Naive thymus-derived CD8-positive, alpha-beta T cell (primary cell): Measurements from ENCODE around the gene ZSCAN20. TPM values are rescaled to one million over a fixed set of nuclear protein-coding genes. Genes with fewer than 3 reads are reported as not detected.

Source experiments
- ATAC-seq, 2 donors: fragments of 150-1000 bp; cut with Tn5 transposase in 1 of 2; sonication (Bioruptor Pico), chemical (Tn5 transposase) in 1 of 2; 1 replicate in 1 of 2; 2 replicates in 1 of 2; pipeline ENCODE4 v1.10.0; 2021; ENCODE audit warnings: mild to moderate bottlenecking in 2 of 2, moderate library complexity in 2 of 2
- POLR2A ChIA-PET: fragments of 350-600 bp; sonication (Branson Sonifier 250); formaldehyde crosslinking; loops from one replicate; lab custom pipeline; 2021; ENCODE audit warnings: antibody characterized with exemption; lab: Charles Lee
- DNase-seq, 10 donors: peaks; one replicate each; pipeline versions ENCODE4 v3.0.0 to v3.0.0-alpha.2; 2020 to 2022
- H3K27ac Mint-ChIP-seq, 10 donors: one replicate each; pipeline ENCODE4 v1.8.0; 2020 to 2022; ENCODE audit warnings: mild to moderate bottlenecking in 10 of 10, mixed read lengths in 10 of 10, moderate library complexity in 4 of 10, inconsistent platforms in 1 of 10
- H3K27me3 Mint-ChIP-seq, 5 donors: one replicate each; pipeline ENCODE4 v1.8.0; 2021 to 2022; ENCODE audit warnings: mixed read lengths in 5 of 5
- H3K36me3 Mint-ChIP-seq, 3 donors: one replicate each; pipeline ENCODE4 v1.8.0; 2020 to 2022; ENCODE audit warnings: mixed read lengths in 3 of 3, mild to moderate bottlenecking in 2 of 3, inconsistent platforms in 1 of 3
- H3K4me1 Mint-ChIP-seq, 4 donors: one replicate each; pipeline ENCODE4 v1.8.0; 2021 to 2022; ENCODE audit warnings: mixed read lengths in 4 of 4
- H3K4me3 Mint-ChIP-seq, 10 donors: one replicate each; pipeline ENCODE4 v1.8.0; 2020 to 2022; ENCODE audit warnings: mild to moderate bottlenecking in 10 of 10, mixed read lengths in 10 of 10, moderate library complexity in 6 of 10, inconsistent platforms in 1 of 10
- H3K9me3 Mint-ChIP-seq, 9 donors: one replicate each; pipeline ENCODE4 v1.8.0; 2020 to 2022; ENCODE audit warnings: mixed read lengths in 9 of 9, mild to moderate bottlenecking in 3 of 9, inconsistent platforms in 1 of 9, moderate library complexity in 1 of 9
- polyA plus RNA-seq, 3 donors: library from polyadenylated mRNA; unstranded; fragments of 300-500 nt; fragmentation: Illumina TruSeq; gene quantifications; one replicate each; pipeline ENCODE4 v1.2.3, GENCODE V29; 2021
- total RNA-seq, 8 experiments: library from RNA in 2 of 8; stranded (reverse) in 2 of 8; gene quantifications; one replicate each; pipeline ENCODE4 v1.2.3 and lab custom pipeline; 2021 to 2026

ZSCAN20 gene
- total and polyA plus RNA-seq, 5 experiments from 2014 or later = 0.59 to 3.5 (median 1.2) TPM

DNA sequence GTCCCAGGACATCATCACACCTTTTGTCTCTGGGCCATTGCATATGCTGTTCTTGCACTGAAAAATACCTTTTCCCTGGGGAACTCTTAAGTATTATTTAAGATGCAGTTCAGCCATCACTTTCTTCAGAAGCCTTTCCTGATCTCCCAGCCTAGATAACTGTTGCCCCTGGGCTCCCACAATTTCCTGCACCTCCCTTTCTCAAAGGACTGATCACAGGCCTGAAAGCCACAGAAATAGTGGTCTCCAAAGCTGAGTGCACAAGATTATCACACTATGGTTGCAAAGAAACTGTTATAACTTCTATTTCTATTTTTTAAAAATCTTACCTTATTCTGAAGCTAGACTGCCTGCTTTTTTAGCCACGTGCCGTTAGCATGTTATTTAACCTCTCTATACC, 2.8 kb upstream of the ZSCAN20 start:
- Mint-ChIP-seq H3K27me3 (peaks cover 0 to 6% (median 0%) of the 10 kb centered on the region in 5 donors), H3K27ac (peak overlapping the region in 1 of 10 donors; percentile 24), H3K4me1 (peaks cover 19 to 33% (median 27%) of the 10 kb centered on the region in 4 donors), H3K9me3 (no peaks in the 10 kb centered on the region), H3K36me3 (no peaks in the 10 kb centered on the region), H3K4me3 (no peak overlapping the region)
- ATAC-seq (no peak), DNase-seq (no peak)
- POLR2A ChIA-PET = interaction anchor here (0.7 kb wide), 1 partner anchor 15 kb away, joined by 3 read pairs; no protein-coding TSS in a partner anchor

DNA sequence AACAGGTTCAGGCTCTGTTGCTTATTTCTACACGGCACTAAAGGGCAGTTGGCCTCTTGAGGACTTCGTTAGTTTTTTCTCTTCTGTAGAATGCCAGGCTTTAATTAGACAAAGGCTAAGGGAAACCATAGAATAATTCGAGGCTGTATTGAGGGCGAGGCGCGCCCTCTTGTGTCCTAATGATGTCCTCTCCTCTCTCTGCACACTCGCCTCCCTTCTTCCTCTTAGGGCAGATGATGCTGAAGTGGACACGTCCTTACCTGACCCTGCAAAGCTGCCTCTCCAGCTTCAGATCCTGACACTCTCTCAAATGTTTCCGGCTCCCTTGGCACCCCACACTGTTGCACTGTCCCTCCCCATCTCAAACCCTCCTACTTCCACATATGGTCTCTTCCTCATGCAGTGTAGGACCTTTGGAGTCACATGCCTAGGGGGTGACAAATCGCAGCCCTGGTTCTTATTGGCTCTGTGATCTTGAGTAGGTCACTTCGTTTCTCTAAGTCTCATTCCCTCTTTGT, 1.9 kb upstream of the ZSCAN20 start:
- Mint-ChIP-seq H3K4me1 (peaks cover 19 to 33% (median 27%) of the 10 kb centered on the region in 4 donors), H3K4me3 (peak overlapping the region in 9 of 10 donors; percentile 17 to 77 (median 49)), H3K27ac (peak overlapping the region in 4 of 10 donors; percentile 30 to 90 (median 56)), H3K27me3 (peaks cover 0 to 6% (median 0%) of the 10 kb centered on the region in 5 donors), H3K36me3 (no peaks in the 10 kb centered on the region), H3K9me3 (no peaks in the 10 kb centered on the region)
- DNase-seq (peak; percentile 15 to 71 (median 45)), ATAC-seq (peak; percentile 26 to 49)
- POLR2A ChIA-PET = no interaction called here

GRCh38 chr1:33471416-33471815, 1.0 kb upstream of the ZSCAN20 start:
- no peaks in the 10 kb centered on the region for H3K36me3 Mint-ChIP-seq
- DNase-seq (no peak), ATAC-seq (no peak)
- H3K9me3 Mint-ChIP-seq = no peaks in the 10 kb centered on the region
- peak overlapping the region in 6 of 10 donors; percentile 41 to 93 (median 90) for H3K4me3 Mint-ChIP-seq
- H3K4me1 Mint-ChIP-seq = peaks cover 19 to 33% (median 27%) of the 10 kb centered on the region in 4 donors
- POLR2A ChIA-PET = interaction anchor here (1.2 to 1.3 kb wide), 2 partner anchors 175 to 290 kb away, joined by 3 read pairs; no protein-coding TSS in a partner anchor
- peak overlapping the region in 2 of 10 donors; percentile 32 to 41 for H3K27ac Mint-ChIP-seq
- H3K27me3 Mint-ChIP-seq = peaks cover 0 to under 1% (median 0%) of the 10 kb centered on the region in 5 donors

DNA sequence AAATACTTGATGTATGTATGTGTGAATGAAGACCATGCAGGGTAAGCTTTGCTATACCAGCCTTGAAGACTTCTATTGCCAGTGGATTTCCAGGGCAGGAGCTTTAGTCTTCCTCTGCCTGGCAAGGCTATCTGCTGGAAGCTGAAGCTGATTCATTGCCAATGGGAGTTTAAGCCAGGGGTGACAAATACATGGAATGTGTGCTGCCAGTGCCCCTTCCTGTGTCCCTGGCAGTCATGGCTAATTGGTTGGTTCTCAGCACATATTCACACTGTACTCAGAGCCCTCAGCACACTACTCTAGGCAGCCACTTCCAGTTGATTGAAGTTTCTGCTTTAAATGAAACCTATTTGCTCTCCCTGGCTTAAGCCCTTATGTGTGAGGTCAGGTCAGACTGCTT, 1.5 kb downstream of the ZSCAN20 start:
- POLR2A ChIA-PET = no interaction called here
- no peaks in the 10 kb centered on the region for H3K27me3 Mint-ChIP-seq
- no peaks in the 10 kb centered on the region for H3K9me3 Mint-ChIP-seq
- H3K27ac Mint-ChIP-seq = peak overlapping the region in 8 of 10 donors; percentile 3 to 96 (median 76)
- ATAC-seq = no peak
- peaks cover 0 to 2% (median 0%) of the 10 kb centered on the region in 3 donors for H3K36me3 Mint-ChIP-seq
- peaks cover 22 to 33% (median 30%) of the 10 kb centered on the region in 4 donors for H3K4me1 Mint-ChIP-seq
- H3K4me3 Mint-ChIP-seq = peak overlapping the region in 7 of 10 donors; percentile 5 to 93 (median 43)
- DNase-seq = no peak

GRCh38 chr1:33477451-33477850, 5.0 kb downstream of the ZSCAN20 start:
- peaks cover 3 to 19% (median 9%) of the 10 kb centered on the region in 4 donors for H3K4me1 Mint-ChIP-seq

GRCh38 chr1:33482412-33482811, 10.0 kb downstream of the ZSCAN20 start:
- no peak for DNase-seq
- H3K27ac Mint-ChIP-seq = no peak overlapping the region
- peaks cover 0 to 6% (median 0%) of the 10 kb centered on the region in 4 donors for H3K4me1 Mint-ChIP-seq
- no peak overlapping the region for H3K4me3 Mint-ChIP-seq
- H3K36me3 Mint-ChIP-seq = peaks cover 22 to 45% (median 45%) of the 10 kb centered on the region in 3 donors
- H3K9me3 Mint-ChIP-seq = peaks cover 0 to 21% (median 7%) of the 10 kb centered on the region in 9 donors
- POLR2A ChIA-PET = no interaction called here
- H3K27me3 Mint-ChIP-seq = no peaks in the 10 kb centered on the region
- ATAC-seq = no peak

More at GRCh38 chr1:33477451-33477850, 5.0 kb downstream of the ZSCAN20 start:
- ATAC-seq = no peak
- no peak for DNase-seq
- Mint-ChIP-seq H3K36me3 (peaks cover 0 to 14% (median 7%) of the 10 kb centered on the region in 3 donors), H3K4me3 (no peak overlapping the region), H3K9me3 (no peaks in the 10 kb centered on the region), H3K27ac (no peak overlapping the region), H3K27me3 (no peaks in the 10 kb centered on the region)
- POLR2A ChIA-PET = no interaction called here

DNA sequence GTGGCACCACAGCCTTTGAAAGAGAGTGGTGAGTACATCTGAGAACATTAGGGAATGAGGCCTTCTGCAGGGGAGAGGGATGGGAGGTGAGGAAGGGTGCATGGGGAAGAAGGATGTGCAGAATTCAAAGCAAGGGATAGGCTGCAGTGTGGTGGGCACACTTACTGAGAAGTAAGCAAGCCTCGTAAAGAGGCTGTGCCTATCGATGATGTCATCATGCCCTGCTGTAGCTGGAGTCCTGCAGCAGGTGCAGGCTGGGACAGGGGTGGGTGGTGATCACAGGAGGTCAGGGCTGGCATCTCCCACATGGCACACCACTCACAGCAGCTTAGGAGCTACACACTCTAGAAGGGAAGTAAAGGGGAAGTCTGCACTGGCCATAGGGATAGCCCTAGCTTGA, 16.2 kb downstream of the ZSCAN20 start:
- peaks cover 45 to 78% (median 77%) of the 10 kb centered on the region in 3 donors for H3K36me3 Mint-ChIP-seq
- POLR2A ChIA-PET = no interaction called here
- peaks cover 0 to 35% (median 19%) of the 10 kb centered on the region in 9 donors for H3K9me3 Mint-ChIP-seq

DNA sequence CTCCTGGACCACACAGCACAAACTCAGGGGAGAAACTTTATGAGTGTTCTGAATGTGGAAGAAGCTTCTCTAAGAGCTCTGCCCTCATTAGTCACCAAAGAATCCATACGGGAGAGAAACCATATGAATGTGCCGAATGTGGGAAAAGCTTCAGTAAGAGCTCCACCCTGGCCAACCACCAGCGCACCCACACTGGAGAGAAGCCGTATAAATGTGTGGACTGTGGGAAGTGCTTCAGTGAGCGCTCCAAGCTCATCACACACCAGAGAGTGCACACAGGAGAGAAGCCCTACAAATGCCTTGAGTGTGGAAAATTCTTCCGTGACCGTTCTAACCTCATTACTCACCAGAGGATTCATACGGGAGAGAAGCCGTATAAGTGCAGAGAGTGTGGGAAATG, 22.5 kb downstream of the ZSCAN20 start:
- H3K27me3 Mint-ChIP-seq = no peaks in the 10 kb centered on the region
- H3K27ac Mint-ChIP-seq = no peak overlapping the region
- ATAC-seq (no peak), DNase-seq (no peak)
- peaks cover 0 to under 1% (median 0%) of the 10 kb centered on the region in 4 donors for H3K4me1 Mint-ChIP-seq
- POLR2A ChIA-PET = no interaction called here
- H3K36me3 Mint-ChIP-seq = peaks cover 46 to 73% (median 60%) of the 10 kb centered on the region in 3 donors
- peaks cover 10 to 72% (median 60%) of the 10 kb centered on the region in 9 donors for H3K9me3 Mint-ChIP-seq
- H3K4me3 Mint-ChIP-seq = no peak overlapping the region

More for the DNA sequence above, 16.2 kb downstream of the ZSCAN20 start:
- DNase-seq (no peak), ATAC-seq (no peak)
- Mint-ChIP-seq H3K4me3 (no peak overlapping the region), H3K27ac (no peak overlapping the region), H3K27me3 (no peaks in the 10 kb centered on the region), H3K4me1 (peaks cover 0 to 2% (median 0%) of the 10 kb centered on the region in 4 donors)

GRCh38 chr1:33497410-33497809, 25.0 kb downstream of the ZSCAN20 start:
- ATAC-seq (no peak), DNase-seq (no peak)
- H3K27ac Mint-ChIP-seq = no peak overlapping the region
- no peaks in the 10 kb centered on the region for H3K27me3 Mint-ChIP-seq
- no peak overlapping the region for H3K4me3 Mint-ChIP-seq
- POLR2A ChIA-PET = no interaction called here
- peaks cover 10 to 72% (median 58%) of the 10 kb centered on the region in 9 donors for H3K9me3 Mint-ChIP-seq
- H3K4me1 Mint-ChIP-seq = peaks cover 0 to 3% (median 0%) of the 10 kb centered on the region in 4 donors
- peaks cover 25 to 63% (median 49%) of the 10 kb centered on the region in 3 donors for H3K36me3 Mint-ChIP-seq

DNA sequence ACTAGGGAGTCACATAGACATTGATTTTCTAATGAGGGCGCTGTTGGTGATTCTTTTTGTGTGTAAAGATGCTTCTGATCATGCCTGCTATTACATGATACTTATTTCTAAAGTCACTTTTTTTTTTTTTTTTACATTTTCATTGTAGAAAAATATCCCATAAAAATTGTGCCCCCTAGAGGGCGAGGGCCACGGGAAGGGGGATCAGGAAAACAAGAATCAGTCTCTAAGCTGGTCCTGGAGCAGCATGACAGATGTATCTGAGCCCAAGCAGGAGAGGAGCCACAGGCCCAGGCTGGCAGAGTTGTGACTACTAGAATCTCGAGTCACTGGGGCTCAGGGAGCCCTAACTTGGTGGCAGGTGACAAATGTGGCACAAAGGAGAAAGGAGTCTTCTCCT, 28.1 kb downstream of the ZSCAN20 start:
- H3K9me3 Mint-ChIP-seq = peaks cover 10 to 44% (median 30%) of the 10 kb centered on the region in 9 donors
- H3K4me3 Mint-ChIP-seq = no peak overlapping the region
- ATAC-seq (no peak), DNase-seq (no peak)
- POLR2A ChIA-PET = no interaction called here
- H3K36me3 Mint-ChIP-seq = peaks cover 0 to 39% (median 29%) of the 10 kb centered on the region in 3 donors
- H3K27ac Mint-ChIP-seq = peak overlapping the region in 1 of 10 donors; percentile 65
- H3K27me3 Mint-ChIP-seq = no peaks in the 10 kb centered on the region
- peaks cover 0 to 3% (median 0%) of the 10 kb centered on the region in 4 donors for H3K4me1 Mint-ChIP-seq

DNA sequence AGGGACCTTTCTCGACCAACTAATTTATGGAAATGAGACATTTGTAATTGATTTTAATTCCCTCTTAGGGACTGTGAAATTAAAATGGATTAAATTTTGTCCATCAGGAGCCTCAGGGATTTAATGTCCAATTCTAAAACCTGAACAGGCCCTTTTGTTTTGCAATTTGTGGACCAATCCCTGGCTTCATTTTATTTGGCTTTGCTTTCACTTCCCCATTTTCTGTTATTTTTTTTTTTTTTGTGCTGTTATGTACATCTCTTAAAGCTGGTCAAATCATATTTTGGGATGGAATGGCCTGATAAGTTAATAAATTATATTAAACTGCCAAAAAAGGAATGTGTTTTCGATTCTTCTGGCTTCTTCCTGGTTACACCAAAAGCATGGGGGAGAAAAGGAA, 28.9 kb downstream of the ZSCAN20 start:
- peaks cover 0 to 33% (median 21%) of the 10 kb centered on the region in 3 donors for H3K36me3 Mint-ChIP-seq
- DNase-seq (no peak), ATAC-seq (no peak)
- peaks cover 0 to 3% (median 0%) of the 10 kb centered on the region in 4 donors for H3K4me1 Mint-ChIP-seq
- peaks cover 0 to 3% (median 0%) of the 10 kb centered on the region in 5 donors for H3K27me3 Mint-ChIP-seq
- no peak overlapping the region for H3K27ac Mint-ChIP-seq
- H3K4me3 Mint-ChIP-seq = no peak overlapping the region
- H3K9me3 Mint-ChIP-seq = peaks cover 7 to 37% (median 22%) of the 10 kb centered on the region in 9 donors
- POLR2A ChIA-PET = no interaction called here

DNA sequence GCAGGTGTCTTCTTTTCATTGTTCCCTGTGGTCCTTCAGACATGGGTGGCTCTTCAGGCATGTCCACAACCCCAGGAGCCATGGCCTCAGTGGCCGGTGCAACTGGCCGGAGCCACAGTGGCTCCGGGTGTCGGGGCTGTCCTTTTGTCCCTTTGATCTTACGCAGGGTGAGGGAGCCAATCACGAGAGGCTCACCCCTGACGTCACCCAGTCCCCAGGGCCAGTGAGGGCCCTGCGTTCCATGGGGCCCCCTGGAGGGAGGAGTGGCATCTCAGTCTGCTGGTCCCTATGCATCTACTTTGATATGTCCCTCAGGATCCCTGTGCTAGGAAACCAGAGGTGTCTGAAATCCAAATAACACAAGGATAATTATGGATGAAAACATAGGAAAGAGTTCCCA, 29.3 kb downstream of the ZSCAN20 start:
- Mint-ChIP-seq H3K9me3 (peaks cover 5 to 33% (median 18%) of the 10 kb centered on the region in 9 donors), H3K36me3 (peaks cover 0 to 28% (median 19%) of the 10 kb centered on the region in 3 donors), H3K4me3 (no peak overlapping the region), H3K4me1 (peaks cover 0 to 3% (median 0%) of the 10 kb centered on the region in 4 donors), H3K27ac (peak overlapping the region in 1 of 10 donors; percentile 45), H3K27me3 (peaks cover 0 to 3% (median 0%) of the 10 kb centered on the region in 5 donors)
- POLR2A ChIA-PET = no interaction called here
- DNase-seq = no peak
- no peak for ATAC-seq

- DNase-seq (no peak), ATAC-seq (no peak)
- POLR2A ChIA-PET = no interaction called here
- Mint-ChIP-seq H3K4me3 (no peak overlapping the region), H3K9me3 (peaks cover 0 to 23% (median 11%) of the 10 kb centered on the region in 9 donors), H3K27ac (no peak overlapping the region), H3K27me3 (peaks cover 0 to 3% (median 0%) of the 10 kb centered on the region in 5 donors), H3K4me1 (peaks cover 0 to 3% (median 0%) of the 10 kb centered on the region in 4 donors), H3K36me3 (peaks cover 0 to 20% (median 10%) of the 10 kb centered on the region in 3 donors)
Observed at GRCh38 chr1:33502726-33503125, 30.3 kb downstream of the ZSCAN20 start.
